GM23248 (cell line): Measurements from ENCODE around the gene MNT. TPM values are rescaled to one million over a fixed set of nuclear protein-coding genes. Genes with fewer than 3 reads are reported as not detected.
A peak's percentile ranks its signal among the peaks of the same experiment; 100 is the strongest.

ENCODE experiments used
- DNase-seq: peaks from one replicate; pipeline ENCODE4 v3.0.0-alpha.2; 2015
- H2AFZ ChIP-seq: fragments of 200-600 bp; sonication (generic); 2 replicates; pipeline ENCODE4 v1.6.1; 2016; ENCODE audit warnings: antibody characterized with exemption
- H3F3A ChIP-seq: fragments of 200-600 bp; sonication (generic); 2 replicates; pipeline ENCODE4 v1.6.1; 2016; ENCODE audit warnings: mild to moderate bottlenecking, antibody characterized with exemption, mixed run types; ENCODE audit not compliant: insufficient read depth
- H3K27ac ChIP-seq: fragments of 200-600 bp; sonication (generic); 2 replicates; pipeline ENCODE4 v1.5.1; 2016; ENCODE audit warnings: mild to moderate bottlenecking
- H3K27me3 ChIP-seq: fragments of 200-600 bp; sonication (generic); replicated peaks from 2 replicates; pipeline ENCODE4 v1.6.1; 2016; ENCODE audit warnings: mild to moderate bottlenecking; ENCODE audit not compliant: insufficient read depth
- H3K36me3 ChIP-seq: fragments of 200-600 bp; sonication (generic); 2 replicates; pipeline ENCODE4 v1.6.1; 2016; ENCODE audit warnings: low read depth, mild to moderate bottlenecking
- H3K4me1 ChIP-seq: fragments of 200-600 bp; sonication (generic); 2 replicates; pipeline ENCODE4 v1.6.1; 2016; ENCODE audit warnings: mild to moderate bottlenecking; ENCODE audit not compliant: insufficient read depth
- H3K4me2 ChIP-seq: fragments of 200-600 bp; sonication (generic); one replicate; pipeline ENCODE4 v1.6.1; 2016; ENCODE audit warnings: mild to moderate bottlenecking; ENCODE audit not compliant: unreplicated experiment
- H3K4me3 ChIP-seq: fragments of 200-600 bp; sonication (generic); 2 replicates; pipeline ENCODE4 v1.5.1; 2016; ENCODE audit warnings: mild to moderate bottlenecking
- H3K79me2 ChIP-seq: fragments of 200-600 bp; sonication (generic); 2 replicates; pipeline ENCODE4 v1.6.1; 2016; ENCODE audit warnings: mild to moderate bottlenecking; ENCODE audit not compliant: insufficient read depth
- H3K9ac ChIP-seq: fragments of 200-600 bp; sonication (generic); 2 replicates; pipeline ENCODE4 v1.6.1; 2016; ENCODE audit warnings: mild to moderate bottlenecking
- H3K9me2 ChIP-seq: fragments of 200-600 bp; sonication (generic); 2 replicates; pipeline ENCODE4 v1.6.1; 2016; ENCODE audit warnings: mixed run types, mild to moderate bottlenecking, moderate library complexity; ENCODE audit not compliant: insufficient read depth
- H3K9me3 ChIP-seq: fragments of 200-600 bp; sonication (generic); one replicate; pipeline ENCODE4 v1.6.1; 2017; ENCODE audit warnings: low read depth
- H4K20me1 ChIP-seq: fragments of 200-600 bp; sonication (generic); 2 replicates; pipeline ENCODE4 v1.6.0; 2016; ENCODE audit not compliant: insufficient read depth
- EZH2 ChIP-seq: fragments of 200-600 bp; sonication (generic); IDR thresholded peaks from 2 replicates; pipeline ENCODE4 v1.6.1; 2018; ENCODE audit warnings: antibody characterized with exemption, mild to moderate bottlenecking; ENCODE audit not compliant: insufficient read depth, poor library complexity, severe bottlenecking
- EZH2phosphoT487 ChIP-seq: fragments of 200-600 bp; sonication (generic); IDR thresholded peaks from 2 replicates; pipeline ENCODE4 v1.6.1; 2018; ENCODE audit warnings: antibody characterized with exemption, moderate library complexity, mild to moderate bottlenecking, low read depth; ENCODE audit not compliant: insufficient read depth
- WGBS, 2 experiments: methylation state at CpG; one replicate each; pipeline ENCODE4 v1.1.6; 2015 to 2017; ENCODE audit warnings: low lambda C conversion rate in 2 of 2, low coverage in 1 of 2; ENCODE audit errors: missing lambda C conversion rate in 2 of 2; 5-methylcytosine and 5-hydroxymethylcytosine counted together
- in situ Hi-C: fragments of 300-500 bp; cut with MboI; formaldehyde crosslinking; loops from 2 replicates; pipeline ENCODE4 v1.15.0; 2020
- polyA plus RNA-seq: library from polyadenylated mRNA; unstranded; fragments of >200 nt; fragmentation: Nextera tagmentation; extraction: Ambion mirVana; gene quantifications from 2 replicates; pipeline ENCODE4 v1.2.1, GENCODE V29; 2016
- total RNA-seq: library from RNA; depleted of rRNA; stranded (reverse); fragments of >200 nt; shearing (Covaris generic); gene quantifications from 2 replicates; pipeline ENCODE4 v1.2.3, GENCODE V29; 2014

MNT gene
- total and polyA plus RNA-seq, 2 experiments from 2014 or later: 6.2 TPM

- Histone ChIP-seq H3K79me2 (peaks cover 60% of the 10 kb centered on the region), H3F3A (peaks cover 26% of the 10 kb centered on the region), H4K20me1 (no peaks in the 10 kb centered on the region), H3K27me3 (no peaks in the 10 kb centered on the region), H3K4me1 (peaks cover 24% of the 10 kb centered on the region), H3K9me3 (no peaks in the 10 kb centered on the region), H3K9ac (peak overlapping the region; percentile 100), H3K4me2 (peak overlapping the region; percentile 98), H3K36me3 (no peaks in the 10 kb centered on the region), H3K27ac (peak overlapping the region; percentile 99), H3K9me2 (no peaks in the 10 kb centered on the region), H2AFZ (no peak overlapping the region), H3K4me3 (peak overlapping the region; percentile 60)
- no peak for TF ChIP-seq EZH2phosphoT487
- TF ChIP-seq EZH2: no peak
- WGBS, 2 experiments: 71 to 89% methylated on average over 9 to 12 of the region's 12 CpGs
- DNase-seq: no peak
- in situ Hi-C loops: no loop called here
Measured at GRCh38 chr17:2397247-2398171, 3.4 kb downstream of the MNT start.

- Histone ChIP-seq H3K79me2 (peaks cover 63% of the 10 kb centered on the region), H3K4me2 (peak overlapping the region; percentile 77), H3K9me2 (no peaks in the 10 kb centered on the region), H3F3A (peaks cover 32% of the 10 kb centered on the region), H3K9me3 (no peaks in the 10 kb centered on the region), H3K4me1 (peaks cover 25% of the 10 kb centered on the region), H3K27me3 (no peaks in the 10 kb centered on the region), H3K36me3 (no peaks in the 10 kb centered on the region), H2AFZ (no peak overlapping the region), H3K4me3 (peak overlapping the region; percentile 60), H3K27ac (peak overlapping the region; percentile 99), H4K20me1 (no peaks in the 10 kb centered on the region), H3K9ac (peak overlapping the region; percentile 100)
- WGBS, 2 experiments: 1 to 3% methylated on average over 23 to 29 of the region's 34 CpGs
- DNase-seq: peak; percentile 96
- in situ Hi-C loops: no loop called here
- TF ChIP-seq EZH2: no peak
- TF ChIP-seq EZH2phosphoT487: no peak
Measured at GRCh38 chr17:2396568-2397246, 4.2 kb downstream of the MNT start.

- no peak for DNase-seq
- Histone ChIP-seq H3K9ac (peak overlapping the region; percentile 100), H3K27ac (peak overlapping the region; percentile 99), H3F3A (peaks cover 37% of the 10 kb centered on the region), H3K27me3 (no peaks in the 10 kb centered on the region), H3K4me1 (peaks cover 30% of the 10 kb centered on the region), H3K4me2 (peak overlapping the region; percentile 77), H3K9me3 (no peaks in the 10 kb centered on the region), H3K9me2 (no peaks in the 10 kb centered on the region), H4K20me1 (no peaks in the 10 kb centered on the region), H3K36me3 (no peaks in the 10 kb centered on the region), H2AFZ (no peak overlapping the region), H3K4me3 (peak overlapping the region; percentile 60), H3K79me2 (peaks cover 68% of the 10 kb centered on the region)
- in situ Hi-C loops: no loop called here
- 36 to 46% methylated on average over 7 of the region's 7 CpGs for WGBS, 2 experiments
- TF ChIP-seq EZH2 (no peak), EZH2phosphoT487 (no peak)
Measured at GRCh38 chr17:2396192-2396567, 4.7 kb downstream of the MNT start.

- 62 to 63% methylated on average over 22 to 28 of the region's 28 CpGs for WGBS, 2 experiments
- Histone ChIP-seq H3K36me3 (no peaks in the 10 kb centered on the region), H2AFZ (no peak overlapping the region), H3K27me3 (no peaks in the 10 kb centered on the region), H3K9ac (peak overlapping the region; percentile 100), H3K4me2 (peak overlapping the region; percentile 77), H3K27ac (peak overlapping the region; percentile 99), H3K9me2 (no peaks in the 10 kb centered on the region), H3K4me3 (peak overlapping the region; percentile 60), H3K79me2 (peaks cover 73% of the 10 kb centered on the region), H3F3A (peaks cover 43% of the 10 kb centered on the region), H3K9me3 (no peaks in the 10 kb centered on the region), H3K4me1 (peaks cover 37% of the 10 kb centered on the region), H4K20me1 (no peaks in the 10 kb centered on the region)
- TF ChIP-seq EZH2 (no peak), EZH2phosphoT487 (no peak)
- in situ Hi-C loops: no loop called here
- DNase-seq: peak; percentile 82
Measured at GRCh38 chr17:2395258-2396181, 5.3 kb downstream of the MNT start.
